NCI-H82 treated with DMSO at 0.1 percent for 48 hours (cell line): ENCODE results near the gene GSN.

Experiments used
- DNase-seq: peaks from one replicate; lab custom pipeline; 2025; ENCODE audit not compliant: unreplicated experiment; lab: John Stamatoyannopoulos, UW

GSN gene

GRCh38 chr9:121322037-121322736 is 54.2 kb downstream of the GSN start:
- no peak for DNase-seq

GRCh38 chr9:121322737-121323448 is 54.9 kb downstream of the GSN start:
- DNase-seq, result no peak

- no peak for DNase-seq
Measured at GRCh38 chr9:121323449-121324151, 55.6 kb downstream of the GSN start.

- no peak for DNase-seq
Measured at GRCh38 chr9:121324316-121324715, 56.4 kb downstream of the GSN start.

GRCh38 chr9:121324755-121325154 is 56.8 kb downstream of the GSN start:
- no peak for DNase-seq

GRCh38 chr9:121325387-121325786 is 57.4 kb downstream of the GSN start:
- no peak for DNase-seq

- no peak for DNase-seq
Measured at GRCh38 chr9:121326130-121326838, 58.3 kb downstream of the GSN start.

GRCh38 chr9:121326901-121327613 is 59.1 kb downstream of the GSN start:
- no peak for DNase-seq

- no peak for DNase-seq
Measured at GRCh38 chr9:121328476-121328875, 60.5 kb downstream of the GSN start.

GRCh38 chr9:121328876-121329681 is 61.1 kb downstream of the GSN start:
- no peak for DNase-seq

- no peak for DNase-seq
Measured at GRCh38 chr9:121331549-121331948, 63.6 kb downstream of the GSN start.

- no peak for DNase-seq
Measured at GRCh38 chr9:121331992-121332685, 64.2 kb downstream of the GSN start.

GRCh38 chr9:121333950-121334773 is 66.2 kb downstream of the GSN start:
- no peak for DNase-seq

- DNase-seq, result peak; percentile 48
Measured at GRCh38 chr9:121336665-121337064, 68.7 kb downstream of the GSN start.

GRCh38 chr9:121339437-121339836 is 71.5 kb downstream of the GSN start:
- no peak for DNase-seq

- no peak for DNase-seq
Measured at GRCh38 chr9:121340676-121341392, 72.9 kb downstream of the GSN start.

GRCh38 chr9:121344184-121344583 is 76.2 kb downstream of the GSN start:
- no peak for DNase-seq

- DNase-seq, result no peak
Measured at GRCh38 chr9:121345070-121345469, 77.1 kb downstream of the GSN start.
